ENCODE results near the gene TMEM200B.

- TF ChIP-seq CTCF (IDR thresholded peaks at IDR 0.05), result no peak
- TF ChIP-seq MAX (IDR thresholded peaks at IDR 0.05), result no peak
- TF ChIP-seq CHD4 (IDR thresholded peaks at IDR 0.05; ENCODE audit: borderline replicate concordance), result no peak
- no peak for TF ChIP-seq ESRRA (IDR thresholded peaks at IDR 0.05; ENCODE audit: borderline replicate concordance, low read length)
- TF ChIP-seq MYC (IDR thresholded peaks at IDR 0.05; ENCODE audit: borderline replicate concordance, low read length), result no peak
- TF ChIP-seq MAZ (IDR thresholded peaks at IDR 0.05; ENCODE audit: borderline replicate concordance, low read depth, low read length), result no peak
- TF ChIP-seq RAD21 (conservative IDR thresholded peaks at IDR 0.05 in 1 of 2, IDR thresholded peaks at IDR 0.05 in 1 of 2), result no peak
These were observed 25.2 kb upstream of the TMEM200B start for GRCh38 chr1:29148656-29149491.

Measured in A549 (cell line).